ENCODE data around the gene IPO11.

- TF ChIP-seq POLR2A (IDR thresholded peaks at IDR 0.05; ENCODE audit: low read depth, low read length) (no peak), MAZ (IDR thresholded peaks at IDR 0.05; ENCODE audit: borderline replicate concordance, low read depth, low read length) (no peak), CEBPB (IDR thresholded peaks at IDR 0.05; ENCODE audit: low read depth, low read length) (no peak), CTCF (conservative IDR thresholded peaks at IDR 0.05; ENCODE audit: low read depth, low read length) (no peak)
Observed at GRCh38 chr5:62419609-62420008, 7.0 kb downstream of the IPO11 start.

Data from IMR-90 (cell line).